Right forelimb (tissue), 1 donor: ENCODE measurements around the gene MESP1.
"Not testable (repeated sequence)": the region's sequence is repeated elsewhere in the genome, so short reads cannot be mapped to it uniquely, and the experiment has no call there.

Experiments
- DNase-seq: peaks from one replicate; pipeline ENCODE4 v3.0.0-alpha.2; 2018

Gene MESP1, protein sequence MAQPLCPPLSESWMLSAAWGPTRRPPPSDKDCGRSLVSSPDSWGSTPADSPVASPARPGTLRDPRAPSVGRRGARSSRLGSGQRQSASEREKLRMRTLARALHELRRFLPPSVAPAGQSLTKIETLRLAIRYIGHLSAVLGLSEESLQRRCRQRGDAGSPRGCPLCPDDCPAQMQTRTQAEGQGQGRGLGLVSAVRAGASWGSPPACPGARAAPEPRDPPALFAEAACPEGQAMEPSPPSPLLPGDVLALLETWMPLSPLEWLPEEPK

DNA sequence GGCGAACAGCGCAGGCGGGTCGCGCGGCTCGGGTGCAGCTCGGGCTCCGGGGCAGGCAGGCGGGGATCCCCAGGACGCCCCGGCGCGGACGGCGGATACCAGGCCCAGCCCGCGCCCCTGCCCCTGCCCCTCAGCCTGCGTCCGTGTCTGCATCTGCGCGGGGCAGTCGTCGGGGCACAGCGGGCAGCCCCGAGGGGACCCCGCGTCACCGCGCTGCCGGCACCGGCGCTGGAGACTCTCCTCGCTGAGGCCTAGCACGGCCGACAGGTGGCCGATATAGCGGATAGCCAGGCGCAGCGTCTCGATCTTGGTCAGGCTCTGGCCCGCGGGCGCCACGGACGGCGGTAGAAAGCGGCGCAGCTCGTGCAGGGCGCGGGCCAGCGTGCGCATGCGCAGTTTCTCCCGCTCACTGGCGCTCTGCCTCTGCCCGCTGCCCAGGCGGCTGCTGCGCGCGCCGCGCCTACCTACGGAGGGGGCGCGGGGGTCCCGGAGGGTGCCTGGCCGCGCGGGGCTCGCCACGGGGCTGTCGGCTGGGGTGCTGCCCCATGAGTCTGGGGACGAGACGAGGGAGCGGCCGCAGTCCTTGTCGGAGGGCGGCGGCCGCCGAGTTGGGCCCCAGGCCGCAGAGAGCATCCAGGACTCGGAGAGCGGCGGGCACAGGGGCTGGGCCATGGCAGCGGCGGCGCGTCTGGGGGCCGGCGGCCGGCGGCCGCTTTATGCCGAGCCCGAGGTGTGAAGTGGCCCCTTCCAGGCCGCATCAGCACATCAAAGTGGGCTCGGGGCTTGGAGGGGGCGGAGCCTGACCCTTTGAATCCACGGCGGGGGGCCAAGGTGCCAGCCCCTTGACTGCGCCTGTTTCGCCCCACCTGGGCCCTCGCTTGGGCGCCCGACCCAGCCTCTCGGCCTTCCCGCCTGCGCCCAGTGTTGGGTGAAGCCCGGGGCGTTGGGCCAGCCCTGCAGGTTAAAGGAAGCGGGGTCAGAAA lies at the start of gene MESP1:
MESP1 (minus strand) TSS at position 690 of the 983 bp plus-strand sequence; CDS start at position 672, 18 bp downstream.
- DNase-seq, result peak; percentile 93

DNA sequence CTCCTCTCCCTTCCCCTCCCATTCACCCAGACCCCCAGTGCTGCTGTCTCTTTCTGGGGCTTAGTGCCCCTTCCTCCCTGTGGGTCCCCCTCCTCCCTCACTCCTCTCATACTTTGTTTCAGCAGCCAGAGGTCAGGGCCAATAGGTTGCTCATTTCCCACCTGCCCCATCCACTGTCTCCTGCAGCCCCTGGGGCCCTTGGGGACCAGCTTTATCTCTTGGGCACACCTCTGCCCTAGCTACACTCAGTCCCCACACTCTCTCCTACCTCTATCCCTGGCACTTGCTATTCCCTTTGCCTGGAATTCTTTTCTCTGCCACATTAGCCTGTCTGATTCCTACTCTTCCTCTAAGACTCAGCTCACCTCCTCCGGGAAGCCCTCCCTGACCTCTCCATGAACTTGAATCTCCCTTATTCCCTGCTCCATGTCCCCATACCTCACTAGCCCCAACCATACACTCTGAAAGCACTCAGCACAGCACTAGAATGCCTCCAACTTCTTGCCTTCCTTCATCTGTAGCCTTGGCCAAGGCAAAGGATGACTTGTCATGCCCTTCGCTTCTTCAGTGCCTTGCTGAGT lies 49.0 kb upstream of the MESP1 start:
- DNase-seq, result no peak

DNA sequence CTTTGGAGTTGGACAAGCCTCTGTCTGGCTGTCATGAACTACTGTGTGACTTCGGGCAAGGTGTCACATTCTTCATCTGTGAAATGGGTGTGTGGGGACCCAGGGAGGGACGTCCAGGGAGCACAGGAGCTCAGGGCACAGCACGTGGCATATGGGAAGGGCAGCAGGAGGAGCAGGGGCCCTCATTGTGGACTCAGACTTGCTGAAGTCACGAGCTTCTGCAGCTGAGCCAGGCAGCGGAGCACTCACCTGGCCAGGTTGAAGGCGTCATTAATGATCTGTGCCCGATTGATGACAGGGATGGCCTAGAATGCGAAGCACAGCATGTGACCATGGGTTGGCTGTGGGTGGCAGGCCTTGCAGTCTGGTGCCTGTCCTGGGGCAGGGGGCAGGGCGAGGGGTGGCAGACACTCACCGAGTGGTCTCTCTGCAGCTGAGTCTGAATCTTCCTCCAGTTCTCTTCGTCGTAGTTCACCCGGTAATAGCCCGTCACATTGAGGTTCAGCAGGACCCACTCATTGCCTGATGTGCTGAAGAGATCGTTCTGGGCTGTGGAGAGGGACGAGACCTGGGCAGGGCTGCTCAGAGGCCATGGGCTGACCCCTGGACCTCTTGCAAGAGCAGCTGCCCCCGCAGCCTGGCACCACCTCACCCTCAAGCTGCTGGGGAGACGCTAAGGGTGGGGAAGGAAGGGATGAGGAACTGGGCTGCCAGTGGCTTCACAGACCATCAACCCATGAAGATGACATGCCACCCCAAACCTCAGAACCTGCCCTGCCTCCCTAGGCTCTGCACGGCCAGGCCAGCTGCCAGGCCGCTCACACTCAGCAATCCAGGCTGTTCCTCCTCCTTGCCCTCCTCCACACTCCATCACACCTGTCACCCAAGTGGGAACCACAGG lies 48.2 kb upstream of the MESP1 start:
- no peak for DNase-seq

DNA sequence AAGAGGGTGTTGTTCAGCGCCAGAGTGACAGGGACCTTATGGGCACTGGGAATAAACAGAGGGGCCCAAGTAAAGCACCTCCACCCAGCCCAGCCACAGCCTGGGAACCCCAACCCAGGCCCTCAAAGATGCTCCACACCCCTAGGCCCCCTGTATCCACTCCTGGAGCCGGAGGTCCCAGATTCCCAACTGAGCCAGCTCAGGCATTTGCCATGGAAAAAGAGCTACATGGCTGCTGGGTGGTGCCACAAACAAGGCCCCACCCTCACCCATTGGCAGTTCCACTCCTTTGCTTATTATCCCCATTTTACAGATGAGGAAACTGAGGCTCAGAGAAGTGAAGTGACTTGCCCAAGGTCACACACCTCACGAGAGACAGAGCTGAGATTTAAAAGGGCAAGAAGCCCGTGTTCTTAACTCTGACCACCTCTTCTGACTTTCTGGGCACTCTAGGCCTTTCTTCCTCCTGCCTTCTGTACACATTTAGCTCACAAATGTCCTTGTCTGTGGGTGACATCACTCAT lies 46.7 kb upstream of the MESP1 start:
- no peak for DNase-seq

DNA sequence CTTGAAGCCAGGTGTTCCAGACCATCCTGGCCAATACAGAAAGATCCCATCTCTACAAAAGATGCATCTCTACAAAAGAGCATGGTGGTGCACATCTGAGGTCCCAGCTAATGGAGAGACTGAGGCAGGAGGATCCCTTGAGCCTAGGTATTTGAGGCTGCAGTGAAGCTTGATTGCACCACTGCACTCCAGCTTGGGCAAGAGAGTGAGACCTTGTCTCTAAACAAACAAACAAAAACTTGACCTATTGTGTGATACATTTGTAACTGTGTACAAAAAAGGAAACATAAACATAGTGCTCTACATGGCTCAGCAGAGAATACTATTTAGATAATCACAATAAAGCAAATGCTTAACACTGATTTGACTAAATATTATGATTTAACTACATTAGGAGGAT lies 44.9 kb upstream of the MESP1 start:
- no peak for DNase-seq

DNA sequence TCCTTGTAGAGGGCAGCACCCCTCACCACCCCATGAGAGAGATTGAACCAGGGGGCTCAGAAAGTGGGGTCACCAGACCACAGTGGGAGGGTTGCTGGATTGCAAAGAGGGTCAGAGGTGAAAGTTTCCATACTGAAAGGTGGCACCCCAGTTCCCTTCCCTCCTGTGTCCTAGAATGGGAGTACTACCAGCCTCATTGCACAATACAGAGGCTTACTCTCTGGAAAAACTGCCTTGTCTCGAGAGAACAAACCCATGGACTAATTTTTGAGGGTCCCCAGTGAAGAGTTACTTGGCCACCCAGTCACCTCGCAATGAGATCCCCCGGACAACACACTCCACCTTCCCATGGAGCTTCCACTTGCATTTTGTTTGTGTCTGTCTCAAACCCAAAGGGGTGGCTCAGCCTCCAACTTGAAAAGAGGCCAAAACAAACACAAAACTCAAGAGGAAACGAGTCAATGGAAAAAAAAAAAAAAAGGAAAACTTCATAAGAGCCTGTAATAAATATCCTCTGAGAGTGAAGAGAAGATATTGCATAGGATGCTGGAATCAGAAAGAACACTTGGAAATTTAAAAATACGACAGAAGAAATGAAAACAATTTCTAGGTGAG lies 43.7 kb upstream of the MESP1 start:
- DNase-seq, result peak; percentile 39

DNA sequence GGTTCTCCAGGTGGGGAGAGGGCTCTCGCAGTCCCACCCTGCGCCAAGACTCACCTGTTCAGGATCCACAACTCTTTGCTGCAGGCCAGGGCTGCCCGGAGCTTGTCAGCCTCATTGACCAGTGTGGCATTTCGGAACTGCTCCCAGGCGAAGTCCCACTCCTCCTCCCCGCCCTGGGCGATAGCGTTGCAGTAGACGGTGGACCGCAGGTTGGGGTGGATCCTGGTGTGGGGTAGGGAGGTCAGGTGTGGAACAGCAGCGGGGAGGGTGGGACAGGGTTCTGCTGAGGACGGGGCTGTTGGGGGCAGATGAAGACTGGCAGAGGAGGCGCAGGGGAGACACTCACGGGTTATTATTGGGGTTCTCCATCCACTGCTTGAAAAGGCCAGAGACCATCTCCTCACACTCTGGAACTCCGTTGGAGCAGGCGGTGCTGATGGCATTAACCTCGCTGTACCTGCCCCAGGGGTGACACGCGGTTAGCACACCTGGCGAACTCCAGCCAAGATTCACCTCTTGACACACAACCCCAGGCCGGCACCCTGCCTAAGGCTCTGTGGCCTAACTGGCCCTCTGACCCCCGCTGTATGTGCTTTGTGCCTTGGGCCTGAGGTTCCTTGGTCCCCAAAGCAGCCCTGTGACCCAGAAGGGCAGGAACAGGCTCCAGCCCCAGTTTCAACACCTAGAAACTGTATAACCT lies 41.2 kb upstream of the MESP1 start:
- no peak for DNase-seq

DNA sequence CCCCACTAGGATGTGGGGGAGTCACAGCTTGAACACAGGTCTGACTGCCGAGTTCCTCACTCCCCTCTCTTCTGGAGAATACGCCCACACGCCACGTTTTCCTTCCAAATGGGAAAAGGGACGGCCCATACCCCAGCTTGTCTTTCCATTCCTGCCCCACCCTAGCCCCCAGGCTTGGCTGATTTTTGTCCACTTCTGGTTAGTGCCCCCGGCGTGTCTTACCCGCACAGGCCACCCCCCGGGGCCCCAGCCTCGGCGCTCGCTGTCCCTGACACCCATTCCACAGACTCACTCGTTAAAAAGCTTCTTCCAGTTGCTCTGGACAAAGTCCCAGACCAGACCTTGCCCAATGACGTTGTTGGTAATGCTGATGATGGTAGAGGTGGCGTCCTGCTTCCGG lies 39.6 kb upstream of the MESP1 start:
- no peak for DNase-seq

DNA sequence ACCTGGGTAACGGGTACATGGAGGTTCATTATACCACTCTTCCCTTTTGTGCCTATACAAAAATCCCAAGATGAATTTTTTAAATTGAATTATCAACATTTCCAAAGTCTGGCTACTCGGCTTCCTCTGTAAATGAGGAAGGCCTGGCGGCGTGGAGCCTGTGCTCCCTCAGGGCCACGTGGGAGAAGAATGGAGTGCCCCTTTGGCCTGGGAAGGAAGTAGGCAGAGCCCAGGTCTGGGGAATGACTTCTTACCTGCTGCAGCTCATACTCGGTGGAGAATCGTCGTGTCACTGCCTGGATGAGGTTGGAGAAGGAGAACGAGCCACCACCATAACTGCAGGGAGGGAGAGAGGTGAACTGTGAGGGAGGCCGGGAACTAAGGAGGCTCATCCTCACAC lies 39.2 kb upstream of the MESP1 start:
- DNase-seq, result no peak

DNA sequence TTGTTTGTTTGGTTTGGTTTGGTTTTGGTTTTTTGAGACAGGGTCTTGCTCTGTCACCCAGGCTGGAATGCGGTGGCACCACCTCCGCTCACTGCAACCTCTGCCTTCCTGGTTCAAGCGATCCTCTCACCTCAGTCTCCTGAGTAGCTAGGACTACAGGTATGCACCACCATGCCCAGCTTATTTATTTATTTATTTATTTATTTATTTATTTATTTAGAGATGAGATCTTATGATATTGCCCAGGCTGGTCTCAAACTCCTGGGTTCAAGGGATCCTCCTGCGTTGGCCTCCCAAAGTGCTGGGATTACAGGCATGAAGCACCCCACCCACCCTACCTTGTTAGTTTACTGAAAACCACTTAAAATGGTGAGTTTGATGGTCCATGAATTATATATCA lies 37.5 kb upstream of the MESP1 start:
- not testable (repeated sequence) for DNase-seq

DNA sequence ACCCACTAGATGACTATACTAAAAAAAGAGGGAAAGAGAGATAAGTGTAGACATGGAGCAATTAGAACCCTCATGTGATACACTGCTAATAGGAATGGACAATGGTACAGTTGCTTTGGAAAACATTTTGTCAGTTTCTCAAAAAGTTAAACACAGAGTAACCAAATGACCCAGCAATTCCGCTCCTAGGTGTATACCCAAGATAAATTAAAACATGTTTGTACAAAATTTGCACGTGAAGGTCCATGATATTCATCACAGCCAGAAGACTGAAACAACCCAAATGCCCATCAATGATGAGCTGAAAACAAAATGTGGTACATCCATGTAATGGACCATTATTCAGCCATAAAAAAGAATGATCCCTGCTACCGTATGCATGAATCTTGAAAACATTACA lies 36.9 kb upstream of the MESP1 start:
- DNase-seq, result no peak

DNA sequence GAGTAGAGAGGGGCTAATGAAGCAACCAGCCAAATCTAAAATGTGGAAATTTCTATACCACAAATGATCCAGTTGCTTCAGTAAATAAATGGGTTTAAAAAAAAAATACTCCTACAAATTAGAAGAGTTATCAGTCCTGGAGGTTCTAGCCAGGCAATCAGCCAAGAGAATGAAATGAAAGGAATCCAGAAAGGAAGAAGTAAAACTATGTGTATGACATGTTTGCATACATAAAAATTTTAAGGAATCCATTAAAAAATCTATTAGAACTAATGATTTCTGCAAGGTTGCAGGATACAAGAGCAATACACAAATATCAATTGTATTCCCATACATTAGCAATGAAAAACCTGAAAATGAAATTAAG lies 34.7 kb upstream of the MESP1 start:
- DNase-seq, result no peak

DNA sequence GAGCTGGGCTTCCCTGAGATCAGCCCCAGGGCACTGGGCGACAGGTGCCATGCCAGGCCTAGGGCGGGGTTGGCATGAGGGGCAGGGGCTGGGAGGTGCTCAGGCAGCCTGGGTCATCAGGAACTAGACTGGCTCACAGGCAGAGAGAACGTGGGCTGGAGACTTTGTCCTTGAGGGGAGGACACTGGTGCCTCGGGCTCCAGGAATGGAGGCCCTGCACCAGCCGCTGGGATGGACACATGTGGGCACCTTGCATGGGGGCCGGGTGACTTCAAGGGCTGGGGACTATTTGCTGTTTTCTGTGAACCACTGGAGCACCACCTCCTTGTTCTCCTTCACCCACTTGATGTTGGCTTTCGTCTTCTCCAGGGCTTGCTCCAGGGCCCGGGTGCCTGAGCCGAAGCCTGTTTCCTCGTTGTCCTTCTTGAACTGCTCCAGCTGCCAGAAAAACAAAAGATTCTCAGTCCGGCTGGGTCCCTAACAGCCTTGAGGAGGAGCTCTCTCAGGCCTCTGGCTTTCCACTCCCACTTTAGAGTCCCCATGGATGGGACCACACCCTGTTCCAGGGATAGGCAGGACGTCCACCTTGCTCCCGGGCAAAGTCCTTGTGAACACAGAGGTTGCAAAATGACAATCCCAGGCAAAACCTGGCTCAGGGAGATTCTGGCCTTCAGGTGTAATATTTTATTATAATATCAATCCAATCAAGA lies 34.2 kb upstream of the MESP1 start:
- no peak for DNase-seq

DNA sequence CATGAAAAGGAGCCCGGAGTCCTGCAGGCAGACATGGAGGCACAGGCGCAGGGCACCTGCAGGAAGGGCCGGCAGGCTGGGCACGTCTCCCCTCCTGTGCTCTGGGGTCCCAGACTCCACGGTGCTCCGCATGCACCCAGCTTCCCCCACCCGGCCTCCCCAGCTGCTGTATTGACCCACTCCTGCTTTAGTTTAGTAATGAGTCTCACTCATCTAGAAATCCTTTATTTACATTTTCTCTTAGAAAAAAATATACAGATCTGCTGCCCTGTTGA lies 33.6 kb upstream of the MESP1 start:
- no peak for DNase-seq

DNA sequence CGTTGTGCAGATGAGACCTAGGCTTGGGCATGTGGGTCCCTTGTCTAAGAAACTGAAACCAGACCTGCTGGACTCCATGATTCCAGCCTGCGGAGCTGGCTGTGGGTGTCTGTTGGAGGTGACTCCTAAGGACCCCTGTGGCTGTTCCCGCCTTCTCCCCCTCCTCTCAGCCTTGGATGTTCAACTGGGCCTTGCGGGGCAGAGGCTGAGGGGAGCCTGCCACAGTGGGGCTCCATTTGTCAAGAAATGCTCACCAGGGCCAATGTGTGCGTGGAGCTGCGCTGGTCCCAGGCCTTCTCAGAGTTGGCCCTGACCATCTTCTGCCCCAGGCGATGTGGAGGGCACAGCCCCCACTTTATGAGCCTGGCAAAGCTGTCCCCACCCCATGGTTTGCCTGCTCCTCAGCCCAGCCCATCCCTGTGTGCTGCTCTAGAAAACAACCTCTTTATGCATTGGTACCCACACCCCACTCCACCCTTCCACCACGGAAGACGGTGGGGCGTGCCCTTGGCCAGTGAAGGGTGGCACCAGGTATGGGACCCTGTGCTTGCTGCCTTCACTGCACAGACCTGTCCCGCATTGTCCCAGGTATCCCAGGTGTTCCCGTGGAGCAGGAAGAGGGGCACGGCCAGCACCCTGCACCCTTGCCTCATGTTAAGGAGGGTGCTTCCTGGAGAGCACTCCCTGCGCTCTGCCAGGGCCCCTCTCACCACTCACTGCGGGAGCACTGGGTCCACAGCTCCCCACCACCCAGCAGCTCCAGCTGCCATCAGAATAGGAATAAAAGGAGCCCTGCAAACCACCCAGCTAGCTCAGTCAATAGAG lies 33.0 kb upstream of the MESP1 start:
- no peak for DNase-seq

DNA sequence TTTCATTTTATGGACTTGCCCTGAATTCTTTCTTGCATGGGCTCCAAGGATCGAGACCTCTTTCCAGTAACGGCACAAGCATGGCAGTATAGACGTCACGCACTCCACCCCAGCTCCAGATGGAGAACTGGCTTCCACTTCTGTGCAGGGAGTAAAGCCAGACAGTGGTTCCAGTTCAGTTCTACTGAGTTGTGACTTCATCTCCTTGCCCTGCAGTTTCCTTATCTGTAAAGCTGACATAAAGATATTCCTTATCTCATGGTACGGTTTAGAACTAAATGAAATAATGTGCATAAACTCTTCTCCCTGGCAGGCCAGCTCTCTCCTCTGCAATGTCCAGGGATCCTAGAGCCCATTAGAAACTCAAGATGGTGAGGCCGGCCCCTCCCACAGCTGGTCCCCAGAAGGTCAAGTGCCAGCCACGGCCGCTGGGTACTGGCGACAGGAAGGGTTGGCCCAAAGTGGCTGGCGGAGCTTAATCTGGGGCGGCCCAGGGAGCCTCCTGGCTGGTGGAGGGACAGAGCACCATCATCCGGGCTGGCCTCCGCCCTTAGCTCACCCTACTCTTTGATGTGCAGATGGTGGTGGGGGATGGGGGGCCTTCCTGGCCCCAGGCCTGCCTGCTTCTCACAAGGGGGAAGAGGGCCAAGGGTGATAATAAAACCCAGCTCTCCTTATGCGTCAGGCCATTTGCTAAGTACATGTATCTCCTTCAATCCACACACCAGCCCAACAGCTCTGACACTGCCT lies 32.2 kb upstream of the MESP1 start:
- no peak for DNase-seq

DNA sequence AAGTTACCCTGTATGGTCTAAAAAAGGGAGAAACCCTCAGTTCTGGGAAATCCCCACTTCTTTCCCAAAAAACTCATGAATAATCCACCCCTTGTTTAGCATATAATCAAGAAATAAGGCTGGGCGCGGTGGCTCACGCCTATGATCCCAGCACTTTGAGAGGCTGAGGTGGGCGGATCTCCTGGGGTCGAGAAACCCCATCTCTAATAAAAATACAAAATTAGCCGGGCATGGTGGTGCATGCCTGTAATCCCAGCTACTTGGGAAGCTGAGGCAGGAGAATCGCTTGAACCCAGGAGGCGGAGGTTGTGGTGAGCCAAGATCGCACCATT lies 31.5 kb upstream of the MESP1 start:
- not testable (repeated sequence) for DNase-seq

DNA sequence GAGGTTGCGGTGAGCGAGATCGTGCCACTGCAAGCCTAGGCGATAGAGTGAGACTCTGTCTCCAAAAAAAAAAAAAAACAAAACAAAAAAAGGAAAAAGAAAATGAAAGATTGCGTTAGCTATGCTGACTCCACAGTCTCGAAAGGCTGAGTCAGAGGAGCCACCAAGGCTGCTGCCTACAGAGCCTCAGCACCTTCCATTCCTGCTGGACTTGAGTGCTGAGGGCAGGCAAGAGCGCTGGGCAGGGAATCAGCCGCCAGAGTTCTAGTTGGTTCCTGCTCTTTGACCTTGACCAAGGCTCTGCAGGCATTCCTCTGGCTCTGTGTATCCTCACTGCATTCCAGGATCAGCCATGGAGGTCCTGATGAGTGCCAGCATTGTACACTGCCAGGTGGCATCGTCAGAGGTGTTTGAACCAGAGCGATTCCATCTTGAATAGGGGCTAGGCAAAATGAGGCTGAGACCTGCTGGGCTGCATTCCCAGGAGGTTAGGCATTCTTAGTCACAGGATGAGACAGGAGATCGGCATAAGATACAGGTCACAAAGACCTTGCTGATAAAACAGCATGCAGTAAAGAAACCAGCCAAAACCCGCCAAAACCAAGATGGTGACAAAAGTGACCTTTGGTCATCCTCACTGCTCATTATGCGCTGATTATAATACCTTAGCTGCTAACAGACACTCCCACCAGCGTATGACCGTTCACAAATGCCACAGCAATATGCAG lies 31.0 kb upstream of the MESP1 start:
- DNase-seq, result no peak

DNA sequence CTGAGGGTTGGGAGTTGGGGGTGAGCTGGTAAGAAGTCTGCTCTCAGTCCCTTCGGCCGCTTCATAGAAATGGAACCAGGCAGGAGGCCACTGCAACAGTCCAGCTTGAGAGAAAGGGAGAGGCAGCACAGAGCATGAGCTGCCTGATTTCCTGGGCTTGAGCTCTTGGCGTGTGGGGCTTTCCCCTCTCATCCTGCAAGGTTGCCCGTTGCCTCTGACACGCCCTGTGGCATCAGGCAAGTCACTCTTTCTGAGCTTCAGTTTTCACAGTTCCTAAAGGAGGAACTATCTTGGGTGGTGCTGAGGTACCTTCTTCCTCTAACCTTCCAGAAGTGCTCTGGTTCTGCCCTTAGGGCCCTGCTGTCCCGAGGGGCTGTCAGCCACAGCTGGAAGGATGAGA lies 30.0 kb upstream of the MESP1 start:
- no peak for DNase-seq
